RPMI8226 (cell line): ENCODE data around the gene NPM3.

Experiments used
- DNase-seq: peaks from one replicate; pipeline ENCODE4 v3.0.0-alpha.2; 2015

Gene NPM3

DNA sequence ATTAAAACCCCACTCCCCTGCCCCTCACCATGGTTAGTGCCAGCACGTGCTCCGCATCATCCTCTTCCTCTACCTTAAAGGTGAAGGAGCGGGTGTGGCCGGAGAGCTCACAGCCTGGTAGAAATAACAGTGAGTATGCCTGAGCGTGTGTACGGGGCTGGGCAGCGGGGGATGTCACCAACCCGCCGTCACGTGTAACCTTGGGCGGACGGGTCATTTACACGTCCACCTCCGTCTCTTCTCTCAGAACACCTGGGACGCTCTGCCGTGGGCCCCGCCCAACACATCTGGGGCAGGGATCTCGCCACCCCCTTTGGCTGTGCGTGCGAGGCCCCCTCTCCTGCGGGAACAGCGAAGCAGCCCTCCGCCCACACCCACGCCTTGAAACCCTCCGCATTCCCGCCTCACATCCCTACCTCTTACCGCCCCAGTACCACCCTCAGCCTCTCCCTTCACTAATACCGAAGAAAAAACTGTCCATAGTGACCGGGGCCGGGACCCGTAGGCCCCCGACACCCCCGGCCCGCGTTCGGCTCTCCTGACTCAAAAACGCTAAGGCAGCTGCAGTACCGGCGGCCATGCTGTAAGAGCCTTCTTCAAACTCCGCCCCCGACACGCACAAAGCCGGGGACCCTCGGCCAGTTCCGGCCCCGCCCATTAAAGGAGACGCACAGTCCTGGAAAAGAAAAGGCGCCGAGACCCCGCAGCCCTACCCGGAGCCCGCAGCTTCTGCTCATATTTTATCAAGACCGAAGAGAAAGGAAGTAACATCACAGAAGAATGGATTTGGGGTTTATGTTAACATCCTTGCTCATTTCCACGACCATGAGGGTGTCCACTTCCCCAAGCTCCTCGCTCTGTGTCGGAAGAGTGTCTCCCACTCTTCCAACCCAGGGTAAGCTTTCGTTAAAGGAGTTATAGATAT lies at the start of gene NPM3:
TSS of gene NPM3 (minus strand) at position 636 of the 925 bp plus-strand sequence. CDS start at position 580, 56 bp downstream.
- peak; percentile 84 for DNase-seq

GRCh38 chr10:101832325-101832771 lies 49.1 kb upstream of the NPM3 start:
- no peak for DNase-seq

- no peak for DNase-seq
These were observed 48.0 kb upstream of the NPM3 start for GRCh38 chr10:101831169-101831811.

- peak; percentile 88 for DNase-seq
These were observed 47.3 kb upstream of the NPM3 start for GRCh38 chr10:101830322-101831168.

- DNase-seq = no peak
These were observed 46.5 kb upstream of the NPM3 start for GRCh38 chr10:101829561-101830315.

- no peak for DNase-seq
These were observed 45.7 kb upstream of the NPM3 start for GRCh38 chr10:101828766-101829551.

GRCh38 chr10:101827919-101828600 lies 44.8 kb upstream of the NPM3 start:
- DNase-seq = no peak

DNA sequence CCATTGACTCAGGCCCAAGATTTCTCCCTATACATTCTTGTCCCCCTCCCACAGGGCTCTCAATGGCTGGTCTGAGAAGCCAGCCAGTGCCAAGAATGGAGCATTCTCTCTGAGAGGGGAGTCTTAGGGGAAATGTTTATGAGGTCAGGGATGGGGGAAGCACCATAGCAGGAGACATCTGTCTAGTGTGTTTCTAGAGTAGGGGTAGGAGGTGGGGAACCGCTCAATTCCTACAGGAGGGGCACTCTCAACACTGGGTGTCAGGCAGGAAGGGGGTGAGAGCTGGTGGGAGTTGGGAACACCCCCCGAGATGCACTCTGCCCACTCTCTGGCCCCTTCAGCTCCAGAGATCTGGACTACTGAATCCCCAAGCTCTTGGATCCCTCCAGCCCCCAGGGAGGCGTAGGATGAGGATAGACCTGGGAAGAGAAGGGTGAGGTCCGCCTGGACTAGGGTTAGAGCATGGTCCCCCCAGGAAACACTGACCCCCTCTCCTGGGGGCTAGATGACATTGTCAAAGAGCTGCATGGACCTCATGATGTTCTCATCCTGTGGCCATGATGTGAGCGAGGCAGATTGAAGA lies 43.7 kb upstream of the NPM3 start:
- DNase-seq = no peak

- no peak for DNase-seq
These were observed 41.5 kb upstream of the NPM3 start for GRCh38 chr10:101824736-101825135.

DNA sequence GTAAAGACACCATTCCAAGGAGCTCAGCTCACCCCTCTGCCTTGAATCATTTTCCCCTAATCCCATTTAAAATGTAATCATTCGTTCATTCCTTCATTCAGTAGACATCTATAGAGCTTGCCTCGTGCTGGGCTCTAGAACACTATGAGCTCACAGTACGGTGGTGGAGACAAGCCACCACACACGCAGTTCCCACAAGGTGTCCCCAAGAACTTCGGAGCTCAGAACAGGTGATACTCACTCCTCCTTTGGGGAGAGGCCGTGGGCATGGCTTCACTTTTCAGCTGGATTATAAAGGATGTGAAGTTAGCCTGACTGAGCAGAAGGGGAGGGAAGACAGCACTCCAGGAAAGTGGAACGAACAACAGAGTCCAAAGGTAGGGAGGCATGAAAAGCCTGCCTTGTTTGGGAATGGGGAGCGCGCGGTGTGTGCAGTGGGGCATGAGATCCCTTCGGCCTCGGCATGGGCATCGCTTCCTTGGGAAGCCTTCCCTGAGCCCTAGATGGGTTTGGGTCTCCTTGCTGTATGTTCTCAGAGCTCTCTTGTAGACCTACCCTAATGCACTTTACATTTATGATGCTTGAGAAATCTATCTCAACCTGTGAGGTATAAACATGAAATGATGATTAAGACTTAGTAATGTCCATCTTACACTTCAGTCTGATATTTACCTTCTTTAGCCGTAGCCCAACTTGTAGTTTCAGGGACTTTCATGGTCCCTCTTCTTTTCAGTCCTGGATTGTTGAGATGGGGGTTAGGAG lies 35.8 kb upstream of the NPM3 start:
- peak; percentile 69 for DNase-seq

DNA sequence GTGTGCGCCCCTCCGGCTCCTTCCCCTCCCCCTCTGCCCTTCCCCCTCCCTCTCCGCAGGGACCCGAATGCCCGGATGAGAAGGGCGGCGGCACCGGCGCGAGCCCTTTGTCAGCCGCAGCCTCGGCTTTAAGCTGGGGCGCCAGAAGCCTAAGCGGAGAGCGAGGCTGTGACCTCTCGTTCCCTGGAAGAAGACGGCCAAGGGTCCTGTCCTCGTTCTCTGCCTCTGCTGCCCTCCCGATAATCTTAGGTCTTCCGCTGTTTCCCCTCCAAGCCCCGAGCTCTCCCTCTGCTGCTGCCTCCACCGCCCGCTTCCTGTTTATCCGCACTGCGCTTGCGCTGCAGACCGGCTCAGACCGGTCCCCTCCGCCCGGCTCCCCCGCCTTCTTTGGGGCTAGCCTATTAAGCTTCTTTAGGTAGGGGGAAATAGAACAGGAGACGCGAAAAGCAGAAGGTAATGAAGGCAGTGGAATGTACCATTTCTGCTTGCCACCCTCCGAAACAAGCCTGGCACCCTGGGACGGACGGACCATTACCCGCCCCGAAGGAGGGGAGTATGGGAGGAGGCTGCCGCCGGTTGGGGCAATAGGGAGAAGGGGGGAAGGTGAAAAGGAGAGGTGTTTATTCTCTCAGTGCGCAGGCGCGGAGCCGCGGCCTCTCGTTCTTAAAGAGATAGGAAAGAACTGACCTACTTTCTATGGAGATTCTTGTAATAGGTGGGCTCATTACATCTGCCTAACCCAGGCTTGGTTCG lies 35.0 kb upstream of the NPM3 start, which contains the start of gene OGA:
TSS of gene OGA (minus strand) at position 326 of the 753 bp plus-strand sequence. CDS start 422 bp downstream, outside the sequence.
- peak; percentile 97 for DNase-seq

DNA sequence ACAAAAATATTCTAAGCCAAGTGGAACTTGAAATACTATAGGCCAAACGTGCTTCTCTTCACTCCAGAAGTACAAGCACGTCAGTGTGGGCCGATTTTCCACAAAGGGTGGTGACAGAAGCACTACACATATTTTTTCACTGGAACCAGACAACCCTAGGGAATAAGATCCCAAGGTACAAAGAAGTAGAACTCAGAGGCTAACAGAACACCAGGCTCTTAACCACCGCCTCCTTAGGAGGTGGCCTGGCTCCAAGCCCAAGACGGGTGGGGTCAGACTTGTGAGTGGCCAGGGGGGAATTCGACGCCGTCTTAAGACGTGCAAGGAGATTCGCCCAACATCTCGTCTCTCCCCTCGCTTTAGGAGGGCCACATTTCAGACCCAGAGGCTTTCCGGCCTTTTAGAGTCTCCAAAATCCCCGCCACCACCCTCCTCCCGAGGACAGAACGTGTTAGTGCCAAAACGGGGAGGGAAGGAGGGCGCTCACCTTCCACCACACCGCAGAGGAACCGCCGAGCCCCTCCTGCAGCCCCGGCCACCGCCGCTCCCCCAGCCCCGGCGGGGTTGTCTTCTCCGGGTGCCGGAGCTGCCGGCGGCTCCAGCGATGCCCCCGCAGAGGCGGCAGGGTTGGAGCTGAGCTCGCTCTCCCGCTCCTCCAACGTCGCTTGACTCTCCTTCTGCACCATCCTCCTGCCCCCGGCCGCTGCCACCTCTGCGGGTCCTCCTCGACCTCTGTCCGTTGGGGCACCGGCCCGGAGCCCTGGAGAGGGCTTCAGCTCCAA lies 34.3 kb upstream of the NPM3 start:
- DNase-seq = peak; percentile 77

DNA sequence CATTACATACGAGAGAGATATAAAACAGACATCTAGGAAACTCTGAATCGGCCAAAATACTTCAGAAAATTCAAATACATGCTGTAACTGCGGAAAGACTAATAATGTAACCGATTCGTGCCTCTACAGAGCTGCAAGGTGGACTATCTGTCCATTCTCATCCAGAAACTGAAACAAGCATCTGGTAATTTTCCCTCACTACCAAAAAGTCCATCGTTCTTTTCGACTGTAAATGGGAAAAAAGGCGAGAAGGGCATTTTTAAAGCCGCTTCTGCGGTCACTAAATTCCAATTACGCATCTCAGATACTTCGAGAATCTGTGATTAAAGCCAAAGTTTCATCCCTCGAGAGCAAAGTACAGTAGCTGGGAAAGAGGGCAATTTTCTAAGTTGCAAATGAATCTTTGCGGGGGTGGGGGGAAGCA lies 33.7 kb upstream of the NPM3 start:
- no peak for DNase-seq

- no peak for DNase-seq
These were observed 33.1 kb upstream of the NPM3 start for GRCh38 chr10:101816376-101816775.

DNA sequence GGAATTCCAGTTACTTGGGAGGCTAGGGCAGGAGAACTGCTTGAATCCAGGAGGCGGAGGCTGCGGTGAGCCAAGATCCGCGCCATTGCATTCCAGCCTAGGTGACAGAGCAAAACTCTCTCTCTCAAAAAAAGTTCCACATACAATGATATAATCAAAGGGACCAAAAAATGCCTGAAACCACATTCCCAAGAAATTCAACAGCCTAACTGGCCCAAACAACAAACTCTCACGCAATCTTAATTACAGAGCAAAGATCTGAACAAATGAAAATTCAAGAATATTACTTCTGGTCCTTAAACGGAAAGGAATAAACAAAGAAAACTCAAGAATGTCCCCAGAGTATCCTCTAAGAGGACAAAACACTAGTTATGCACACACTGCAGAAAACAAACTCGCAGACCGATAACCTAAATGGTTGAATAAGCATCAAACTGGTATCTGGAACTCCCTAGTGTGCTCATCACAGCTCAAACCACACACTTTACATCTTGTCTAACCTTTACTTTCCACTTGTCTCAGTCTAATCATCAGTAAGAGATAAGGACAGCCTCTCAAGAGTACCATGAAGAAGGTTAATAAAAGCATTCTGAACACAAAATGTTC lies 31.3 kb upstream of the NPM3 start:
- no peak for DNase-seq

DNA sequence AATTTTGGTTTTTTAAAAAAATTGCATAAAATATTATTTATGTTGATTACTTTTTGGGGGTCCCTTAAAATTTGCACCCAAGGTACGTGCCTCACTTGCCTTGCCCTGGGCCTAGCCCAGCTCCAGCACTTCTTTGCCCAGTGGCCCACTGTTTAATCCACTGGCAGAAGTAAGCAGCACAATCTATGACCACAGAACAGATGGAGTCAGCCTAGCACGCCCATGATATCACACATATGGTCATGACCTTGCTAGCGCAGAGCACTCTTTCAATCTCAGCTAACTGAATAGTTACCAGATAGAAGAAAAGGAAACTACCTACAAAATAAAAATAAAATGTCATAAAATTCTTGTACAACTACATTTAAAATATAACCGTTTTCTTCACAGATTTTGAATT lies 29.4 kb upstream of the NPM3 start:
- DNase-seq = no peak

DNA sequence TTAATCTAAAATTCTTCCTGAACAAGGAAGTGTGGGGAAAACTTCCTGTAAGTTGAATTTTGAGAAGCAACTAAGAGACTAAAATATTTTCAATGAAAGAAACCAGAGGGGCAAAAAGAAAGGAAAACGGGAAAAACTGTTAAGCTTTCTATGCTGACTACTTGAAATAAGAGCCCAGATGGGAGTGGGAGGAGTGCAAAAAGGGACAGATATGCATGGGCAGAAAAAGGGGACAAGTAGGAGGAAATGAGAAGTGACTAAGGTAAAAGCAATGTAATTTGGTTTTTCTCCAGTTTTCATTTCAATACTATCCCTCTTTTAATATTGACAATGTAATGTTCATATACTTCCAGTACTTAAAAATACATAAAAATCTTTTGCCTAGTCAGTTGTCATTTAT lies 23.9 kb upstream of the NPM3 start:
- DNase-seq = no peak
